Neural cell (in vitro differentiated cells): ENCODE results near the gene PSIP1. TPM values are rescaled to one million over a fixed set of nuclear protein-coding genes. Genes with fewer than 3 reads are reported as not detected.

Experiments
- H2AFZ ChIP-seq: fragments of 200-600, 300-800 bp; sonication (generic), shearing (Covaris generic); 2 replicates; pipeline ENCODE4 v1.6.0; 2014; ENCODE audit warnings: low read depth, mild to moderate bottlenecking, antibody characterized with exemption, low read length, moderate library complexity
- H3F3A ChIP-seq: fragments of 200-600 bp; shearing (Covaris generic); 2 replicates; pipeline ENCODE4 v1.6.1; 2016; ENCODE audit warnings: mild to moderate bottlenecking, moderate library complexity, mixed read lengths, antibody characterized with exemption, low read length; ENCODE audit not compliant: insufficient read depth, poor library complexity, severe bottlenecking
- H3K27ac ChIP-seq: fragments of 200-600, 300-800 bp; sonication (generic), shearing (Covaris generic); 2 replicates; pipeline ENCODE4 v1.5.1; 2014; ENCODE audit warnings: mild to moderate bottlenecking, low read length, moderate library complexity
- H3K27me3 ChIP-seq: fragments of 300-800, 200-600 bp; sonication (generic), shearing (Covaris generic); 2 replicates; pipeline ENCODE4 v1.6.0; 2014; ENCODE audit warnings: mild to moderate bottlenecking, low read depth, low read length, moderate library complexity; ENCODE audit not compliant: insufficient read depth
- H3K36me3 ChIP-seq: fragments of 300-800, 200-600 bp; sonication (generic), shearing (Covaris generic); 2 replicates; pipeline ENCODE4 v1.5.1; 2014; ENCODE audit warnings: mild to moderate bottlenecking, antibody characterized with exemption, low read length, moderate library complexity; ENCODE audit not compliant: insufficient read depth
- H3K4me2 ChIP-seq: fragments of 300-800, 200-600 bp; sonication (generic), shearing (Covaris generic); 2 replicates; pipeline ENCODE4 v1.6.0; 2014; ENCODE audit warnings: mild to moderate bottlenecking, low read length
- H3K4me3 ChIP-seq: fragments of 300-800, 200-600 bp; sonication (generic), shearing (Covaris generic); 2 replicates; pipeline ENCODE4 v1.5.1; 2014; ENCODE audit warnings: mild to moderate bottlenecking, low read length, moderate library complexity
- H3K79me2 ChIP-seq: fragments of 200-600 bp; shearing (Covaris generic); replicated peaks from 2 replicates; pipeline ENCODE4 v1.6.0; 2014; ENCODE audit warnings: mild to moderate bottlenecking, low read length, moderate library complexity; ENCODE audit not compliant: insufficient read depth
- H3K9ac ChIP-seq: fragments of 300-800, 200-600 bp; sonication (generic), shearing (Covaris generic); 2 replicates; pipeline ENCODE4 v1.6.1; 2016; ENCODE audit warnings: mild to moderate bottlenecking, low read length, mixed read lengths
- H3K9me2 ChIP-seq: fragments of 200-600 bp; shearing (Covaris generic); 2 replicates; pipeline ENCODE4 v1.6.1; 2016; ENCODE audit warnings: mild to moderate bottlenecking, low read length, mixed read lengths; ENCODE audit not compliant: insufficient read depth
- H3K9me3 ChIP-seq: fragments of 200-600, 300-800 bp; sonication (generic), shearing (Covaris generic); 2 replicates; pipeline ENCODE4 v1.6.1; 2016; ENCODE audit warnings: mild to moderate bottlenecking, mixed run types, low read length, moderate library complexity, mixed read lengths
- H4K20me1 ChIP-seq: fragments of 200-600 bp; shearing (Covaris generic); 2 replicates; pipeline ENCODE4 v1.6.1; 2016; ENCODE audit warnings: mild to moderate bottlenecking, mixed run types; ENCODE audit not compliant: insufficient read depth
- EP300 ChIP-seq: fragments of 450-650 bp; conservative IDR thresholded peaks from 2 replicates; pipeline ENCODE4 v1.6.1; 2014; ENCODE audit warnings: antibody characterized with exemption, mild to moderate bottlenecking, moderate library complexity; ENCODE audit not compliant: poor library complexity, severe bottlenecking
- EZH2 ChIP-seq: fragments of 200-600, 300-800 bp; shearing (Covaris generic), sonication (generic); IDR thresholded peaks from 2 replicates; pipeline ENCODE4 v1.6.1; 2014; ENCODE audit warnings: antibody characterized with exemption, low read length, borderline replicate concordance, mild to moderate bottlenecking; ENCODE audit not compliant: insufficient read depth, poor library complexity, severe bottlenecking
- MXI1 ChIP-seq: fragments of 450-650 bp; conservative IDR thresholded peaks from 2 replicates; pipeline ENCODE4 v1.6.1; 2014; ENCODE audit warnings: antibody characterized with exemption, mild to moderate bottlenecking; ENCODE audit not compliant: poor library complexity, severe bottlenecking
- POLR2AphosphoS5 ChIP-seq: IDR thresholded peaks from 2 replicates; pipeline ENCODE4 v1.6.1; 2012
- RAD21 ChIP-seq: fragments of 450-650 bp; conservative IDR thresholded peaks from 2 replicates; pipeline ENCODE4 v1.6.1; 2014; ENCODE audit warnings: antibody characterized with exemption, mild to moderate bottlenecking, moderate library complexity
- SMC3 ChIP-seq: fragments of 450-650 bp; conservative IDR thresholded peaks from 2 replicates; pipeline ENCODE4 v1.6.1; 2014; ENCODE audit warnings: antibody characterized with exemption, mild to moderate bottlenecking, moderate library complexity; ENCODE audit not compliant: poor library complexity
- TAF1 ChIP-seq: IDR thresholded peaks from 2 replicates; pipeline ENCODE4 v1.6.1; 2012; ENCODE audit warnings: low read depth
- polyA plus RNA-seq: library from polyadenylated mRNA; depleted of rRNA; stranded (reverse); fragments of >200 nt; gene quantifications from 2 replicates; pipeline ENCODE4 v1.2.3, GENCODE V29; 2014
- TF ChIP-seq, protein P1 (sequence below): IDR thresholded peaks from 2 replicates; pipeline ENCODE4 v1.6.1; 2012; ENCODE audit warnings: borderline replicate concordance
- TF ChIP-seq, protein P2 (sequence below): fragments of 450-650 bp; IDR thresholded peaks from 2 replicates; pipeline ENCODE4 v1.5.1; 2014; ENCODE audit warnings: antibody characterized with exemption, mild to moderate bottlenecking, moderate library complexity; ENCODE audit not compliant: poor library complexity, severe bottlenecking

PSIP1 gene
- polyA plus RNA-seq, 1 donor from 2014 or later, result 339 TPM

DNA sequence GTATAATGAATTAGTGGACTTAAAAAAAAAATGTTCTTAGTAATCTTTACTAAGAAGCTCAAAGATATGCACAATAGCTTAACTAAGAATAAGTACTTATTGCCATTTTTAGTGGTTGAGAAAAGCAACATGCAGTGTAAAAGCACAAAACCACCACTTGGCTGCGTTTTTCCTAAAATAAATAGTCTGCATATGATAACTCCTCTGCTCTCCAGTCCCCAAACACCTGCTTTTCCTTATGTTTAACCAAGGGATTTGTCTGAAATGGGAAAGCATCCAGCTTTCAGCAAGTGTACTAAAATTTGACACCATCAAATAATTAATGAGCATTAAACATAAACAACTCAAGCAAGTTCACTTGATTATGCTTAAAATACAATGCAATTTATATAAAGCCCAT is 41.4 kb downstream of the PSIP1 start:
- peaks cover 11% of the 10 kb centered on the region for H3K36me3 ChIP-seq
- TF ChIP-seq TAF1 (no peak), EP300 (no peak), SMC3 (no peak), POLR2AphosphoS5 (no peak), MXI1 (no peak), EZH2 (no peak), RAD21 (no peak)
- TF ChIP-seq, protein P1, sequence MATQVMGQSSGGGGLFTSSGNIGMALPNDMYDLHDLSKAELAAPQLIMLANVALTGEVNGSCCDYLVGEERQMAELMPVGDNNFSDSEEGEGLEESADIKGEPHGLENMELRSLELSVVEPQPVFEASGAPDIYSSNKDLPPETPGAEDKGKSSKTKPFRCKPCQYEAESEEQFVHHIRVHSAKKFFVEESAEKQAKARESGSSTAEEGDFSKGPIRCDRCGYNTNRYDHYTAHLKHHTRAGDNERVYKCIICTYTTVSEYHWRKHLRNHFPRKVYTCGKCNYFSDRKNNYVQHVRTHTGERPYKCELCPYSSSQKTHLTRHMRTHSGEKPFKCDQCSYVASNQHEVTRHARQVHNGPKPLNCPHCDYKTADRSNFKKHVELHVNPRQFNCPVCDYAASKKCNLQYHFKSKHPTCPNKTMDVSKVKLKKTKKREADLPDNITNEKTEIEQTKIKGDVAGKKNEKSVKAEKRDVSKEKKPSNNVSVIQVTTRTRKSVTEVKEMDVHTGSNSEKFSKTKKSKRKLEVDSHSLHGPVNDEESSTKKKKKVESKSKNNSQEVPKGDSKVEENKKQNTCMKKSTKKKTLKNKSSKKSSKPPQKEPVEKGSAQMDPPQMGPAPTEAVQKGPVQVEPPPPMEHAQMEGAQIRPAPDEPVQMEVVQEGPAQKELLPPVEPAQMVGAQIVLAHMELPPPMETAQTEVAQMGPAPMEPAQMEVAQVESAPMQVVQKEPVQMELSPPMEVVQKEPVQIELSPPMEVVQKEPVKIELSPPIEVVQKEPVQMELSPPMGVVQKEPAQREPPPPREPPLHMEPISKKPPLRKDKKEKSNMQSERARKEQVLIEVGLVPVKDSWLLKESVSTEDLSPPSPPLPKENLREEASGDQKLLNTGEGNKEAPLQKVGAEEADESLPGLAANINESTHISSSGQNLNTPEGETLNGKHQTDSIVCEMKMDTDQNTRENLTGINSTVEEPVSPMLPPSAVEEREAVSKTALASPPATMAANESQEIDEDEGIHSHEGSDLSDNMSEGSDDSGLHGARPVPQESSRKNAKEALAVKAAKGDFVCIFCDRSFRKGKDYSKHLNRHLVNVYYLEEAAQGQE, result no peak
- TF ChIP-seq, protein P2, sequence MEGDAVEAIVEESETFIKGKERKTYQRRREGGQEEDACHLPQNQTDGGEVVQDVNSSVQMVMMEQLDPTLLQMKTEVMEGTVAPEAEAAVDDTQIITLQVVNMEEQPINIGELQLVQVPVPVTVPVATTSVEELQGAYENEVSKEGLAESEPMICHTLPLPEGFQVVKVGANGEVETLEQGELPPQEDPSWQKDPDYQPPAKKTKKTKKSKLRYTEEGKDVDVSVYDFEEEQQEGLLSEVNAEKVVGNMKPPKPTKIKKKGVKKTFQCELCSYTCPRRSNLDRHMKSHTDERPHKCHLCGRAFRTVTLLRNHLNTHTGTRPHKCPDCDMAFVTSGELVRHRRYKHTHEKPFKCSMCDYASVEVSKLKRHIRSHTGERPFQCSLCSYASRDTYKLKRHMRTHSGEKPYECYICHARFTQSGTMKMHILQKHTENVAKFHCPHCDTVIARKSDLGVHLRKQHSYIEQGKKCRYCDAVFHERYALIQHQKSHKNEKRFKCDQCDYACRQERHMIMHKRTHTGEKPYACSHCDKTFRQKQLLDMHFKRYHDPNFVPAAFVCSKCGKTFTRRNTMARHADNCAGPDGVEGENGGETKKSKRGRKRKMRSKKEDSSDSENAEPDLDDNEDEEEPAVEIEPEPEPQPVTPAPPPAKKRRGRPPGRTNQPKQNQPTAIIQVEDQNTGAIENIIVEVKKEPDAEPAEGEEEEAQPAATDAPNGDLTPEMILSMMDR, result no peak
- H3K4me2 ChIP-seq, result no peak overlapping the region

DNA sequence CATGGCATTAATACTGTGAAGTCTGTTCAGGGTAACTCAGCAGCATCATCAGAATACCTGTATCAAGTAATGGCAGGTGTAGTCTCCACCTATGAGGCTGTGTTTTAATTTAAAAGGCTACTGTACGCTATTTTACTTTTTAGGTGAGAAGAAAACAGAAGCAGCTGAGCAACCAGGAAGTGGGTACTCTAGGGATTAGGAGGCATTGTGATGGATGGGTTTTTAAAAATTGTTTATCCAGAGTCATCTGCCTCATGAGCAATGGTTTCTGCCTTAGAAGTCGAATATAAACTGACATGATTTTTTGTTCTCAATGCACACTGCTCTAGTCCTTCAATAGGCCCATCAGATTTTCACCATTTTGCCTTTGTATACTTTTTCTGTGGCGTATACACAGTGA is 42.6 kb downstream of the PSIP1 start:
- H3K4me3 ChIP-seq, result no peak overlapping the region
- H3K36me3 ChIP-seq, result peaks cover 11% of the 10 kb centered on the region
- no peak overlapping the region for H3K9ac ChIP-seq
- no peak overlapping the region for H3K27ac ChIP-seq
- no peak overlapping the region for H2AFZ ChIP-seq
- H3K9me3 ChIP-seq, result no peaks in the 10 kb centered on the region
- H4K20me1 ChIP-seq, result no peaks in the 10 kb centered on the region
- no peaks in the 10 kb centered on the region for H3K79me2 ChIP-seq
- H3F3A ChIP-seq, result peaks cover 3% of the 10 kb centered on the region
- no peaks in the 10 kb centered on the region for H3K9me2 ChIP-seq
- H3K4me2 ChIP-seq, result no peak overlapping the region
- H3K27me3 ChIP-seq, result no peaks in the 10 kb centered on the region
- TF ChIP-seq EP300 (no peak), TAF1 (no peak), POLR2AphosphoS5 (peak; percentile 1), EZH2 (no peak), SMC3 (no peak)
- TF ChIP-seq, protein P2, result no peak
- TF ChIP-seq, protein P1, result no peak

More for the DNA sequence above, 41.4 kb downstream of the PSIP1 start:
- Histone ChIP-seq H3K79me2 (no peaks in the 10 kb centered on the region), H2AFZ (no peak overlapping the region), H3K9me3 (no peaks in the 10 kb centered on the region), H3K4me3 (no peak overlapping the region), H3F3A (peaks cover 3% of the 10 kb centered on the region), H3K27me3 (no peaks in the 10 kb centered on the region), H3K9ac (no peak overlapping the region), H4K20me1 (no peaks in the 10 kb centered on the region), H3K27ac (no peak overlapping the region), H3K9me2 (no peaks in the 10 kb centered on the region)
